ENCODE results near the gene ADAM11. TPM values are rescaled to one million over a fixed set of nuclear protein-coding genes. Genes with fewer than 3 reads are reported as not detected.
"Not testable (repeated sequence)": the region's sequence is repeated elsewhere in the genome, so short reads cannot be mapped to it uniquely, and the experiment has no call there.

Gene ADAM11
- total RNA-seq, 1 donor from 2014 or later, result 0.62 TPM

DNA sequence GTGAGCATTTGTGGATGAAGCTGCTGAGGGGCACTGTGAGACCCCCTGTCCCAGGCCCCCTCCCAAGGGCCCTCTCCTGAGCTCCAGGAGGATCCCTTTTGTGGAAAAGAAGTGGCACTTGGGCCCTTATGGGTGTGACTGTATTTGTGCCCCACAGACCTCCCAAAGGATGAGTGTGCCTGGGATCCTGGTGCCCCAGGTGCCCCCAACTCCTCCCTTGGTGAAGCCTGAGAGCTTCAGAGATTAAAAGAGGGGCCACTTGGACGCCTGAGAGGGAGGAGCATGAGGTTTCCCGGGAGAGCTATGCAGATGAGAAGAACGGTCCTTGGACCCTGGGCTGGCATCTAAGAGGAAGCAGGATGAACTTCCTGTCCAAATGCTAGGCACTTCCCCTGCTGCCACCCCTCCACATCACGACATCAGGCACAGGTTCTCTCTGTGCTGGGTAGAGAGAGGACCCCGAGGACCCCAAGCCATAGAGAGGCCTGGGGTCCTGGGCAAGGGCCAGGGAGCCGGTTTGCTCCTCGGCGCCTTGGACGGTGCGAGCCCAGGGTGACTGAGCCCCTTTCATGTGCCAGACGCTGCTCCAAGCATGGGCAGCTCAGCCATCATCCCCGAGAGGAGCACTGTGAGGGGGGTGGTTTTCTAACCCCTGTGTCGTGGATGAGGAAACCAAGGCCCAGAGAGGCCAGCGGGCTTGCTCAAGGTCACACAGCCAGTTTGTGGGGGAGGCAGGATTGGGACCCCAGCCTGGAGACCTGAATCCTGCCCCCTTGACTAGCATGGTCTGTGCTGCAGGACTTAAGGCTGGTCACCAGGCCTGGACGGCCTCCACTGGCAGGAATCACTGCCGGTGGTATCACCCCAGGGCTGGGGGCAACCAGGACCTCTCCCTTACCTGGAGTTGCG is 5.6 kb upstream of the ADAM11 start:
- Mint-ChIP-seq H3K4me1 (ENCODE audit: unreplicated experiment) (peaks cover 16% of the 10 kb centered on the region), H3K27me3 (ENCODE audit: unreplicated experiment) (peaks cover 1% of the 10 kb centered on the region), H3K9me3 (ENCODE audit: unreplicated experiment) (no peaks in the 10 kb centered on the region), H3K4me3 (ENCODE audit: unreplicated experiment) (no peak overlapping the region), H3K27ac (ENCODE audit: unreplicated experiment) (no peak overlapping the region), H3K36me3 (ENCODE audit: low read depth, unreplicated experiment) (peaks cover 17% of the 10 kb centered on the region)
- no peak for TF ChIP-seq CTCF (IDR thresholded peaks at IDR 0.05; ENCODE audit: unreplicated experiment)
- no peak for DNase-seq (ENCODE audit: low spot score)

- Mint-ChIP-seq H3K4me3 (ENCODE audit: unreplicated experiment) (no peak overlapping the region), H3K9me3 (ENCODE audit: unreplicated experiment) (no peaks in the 10 kb centered on the region), H3K27me3 (ENCODE audit: unreplicated experiment) (peaks cover 2% of the 10 kb centered on the region), H3K4me1 (ENCODE audit: unreplicated experiment) (peaks cover 16% of the 10 kb centered on the region), H3K27ac (ENCODE audit: unreplicated experiment) (no peak overlapping the region), H3K36me3 (ENCODE audit: low read depth, unreplicated experiment) (peaks cover 17% of the 10 kb centered on the region)
- DNase-seq (ENCODE audit: low spot score), result no peak
- no peak for TF ChIP-seq CTCF (IDR thresholded peaks at IDR 0.05; ENCODE audit: unreplicated experiment)
Observed at GRCh38 chr17:44754276-44754675, 4.5 kb upstream of the ADAM11 start.

DNA sequence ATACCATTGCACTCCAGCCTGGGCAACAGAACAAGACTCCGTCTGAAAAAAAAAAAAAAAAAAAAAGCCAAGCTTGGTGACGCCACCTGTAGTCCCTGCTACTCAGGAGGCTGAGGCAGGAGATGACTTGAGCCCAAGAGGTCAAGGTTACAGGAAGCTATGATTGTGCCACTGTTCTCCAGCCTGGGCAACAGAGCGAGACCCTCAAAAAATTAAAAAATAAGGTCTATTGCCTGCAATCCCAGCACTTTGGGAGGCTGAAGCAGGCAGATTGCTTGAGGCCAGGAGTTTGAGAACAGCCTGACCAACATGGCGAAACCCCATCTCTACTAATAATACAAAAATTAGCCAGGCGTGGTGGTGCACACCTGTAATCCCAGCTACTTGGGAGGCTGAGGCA is 3.6 kb upstream of the ADAM11 start:
- not testable (repeated sequence) for H3K27ac Mint-ChIP-seq (ENCODE audit: unreplicated experiment); H3K27me3 Mint-ChIP-seq (ENCODE audit: unreplicated experiment); H3K9me3 Mint-ChIP-seq (ENCODE audit: unreplicated experiment); DNase-seq (ENCODE audit: low spot score); H3K4me3 Mint-ChIP-seq (ENCODE audit: unreplicated experiment)
- H3K36me3 Mint-ChIP-seq (ENCODE audit: low read depth, unreplicated experiment), result peaks cover 14% of the 10 kb centered on the region
- H3K4me1 Mint-ChIP-seq (ENCODE audit: unreplicated experiment), result peaks cover 16% of the 10 kb centered on the region

GRCh38 chr17:44757045-44757917 is 1.5 kb upstream of the ADAM11 start:
- no peaks in the 10 kb centered on the region for H3K36me3 Mint-ChIP-seq (ENCODE audit: low read depth, unreplicated experiment)
- no peak for TF ChIP-seq CTCF (IDR thresholded peaks at IDR 0.05; ENCODE audit: unreplicated experiment)
- H3K9me3 Mint-ChIP-seq (ENCODE audit: unreplicated experiment), result no peaks in the 10 kb centered on the region
- no peaks in the 10 kb centered on the region for H3K4me1 Mint-ChIP-seq (ENCODE audit: unreplicated experiment)
- DNase-seq (ENCODE audit: low spot score), result no peak
- no peak overlapping the region for H3K4me3 Mint-ChIP-seq (ENCODE audit: unreplicated experiment)
- no peak overlapping the region for H3K27ac Mint-ChIP-seq (ENCODE audit: unreplicated experiment)
- peaks cover 6% of the 10 kb centered on the region for H3K27me3 Mint-ChIP-seq (ENCODE audit: unreplicated experiment)

DNA sequence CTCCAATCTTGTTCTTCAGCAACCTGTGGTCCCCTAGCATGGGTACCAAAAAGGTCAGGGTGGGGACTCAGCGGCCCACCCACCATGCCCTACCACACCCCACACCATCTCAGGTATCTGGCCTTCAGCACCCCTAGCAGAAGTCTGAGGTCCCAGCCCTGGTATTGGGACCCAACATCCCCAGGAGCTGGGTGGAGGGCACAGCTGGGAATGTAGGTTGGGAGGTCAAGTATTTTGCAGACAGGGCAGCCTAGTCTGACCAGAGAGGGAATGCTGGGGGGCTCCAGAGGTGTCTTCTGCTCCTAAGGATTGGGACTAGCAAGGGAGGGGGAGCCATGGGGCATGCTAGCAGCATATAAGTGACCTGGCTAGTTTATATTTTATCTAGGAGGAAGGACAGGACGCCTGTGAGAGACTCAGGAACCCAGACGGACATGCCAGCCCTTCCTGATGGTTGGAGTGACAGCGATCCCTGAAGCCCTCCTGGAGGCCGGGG is 822 bp upstream of the ADAM11 start:
- DNase-seq (ENCODE audit: low spot score), result no peak
- Mint-ChIP-seq H3K36me3 (ENCODE audit: low read depth, unreplicated experiment) (no peaks in the 10 kb centered on the region), H3K9me3 (ENCODE audit: unreplicated experiment) (no peaks in the 10 kb centered on the region), H3K27me3 (ENCODE audit: unreplicated experiment) (peaks cover 6% of the 10 kb centered on the region), H3K27ac (ENCODE audit: unreplicated experiment) (no peak overlapping the region), H3K4me1 (ENCODE audit: unreplicated experiment) (no peaks in the 10 kb centered on the region), H3K4me3 (ENCODE audit: unreplicated experiment) (peak overlapping the region; percentile 62)
- TF ChIP-seq CTCF (IDR thresholded peaks at IDR 0.05; ENCODE audit: unreplicated experiment), result no peak

All from endothelial cell (in vitro differentiated cells).